Muscle layer of colon (tissue), 2 donors: ENCODE measurements around the gene POLR1D.

Experiments
- H3K27ac ChIP-seq: one replicate; pipeline ENCODE4 v1.7.0; 2013; ENCODE audit warnings: low read depth, mild to moderate bottlenecking, low read length, moderate library complexity
- H3K27me3 ChIP-seq, 2 donors: one replicate each; pipeline ENCODE4 v1.7.0; 2013; ENCODE audit warnings: low read length in 2 of 2, mild to moderate bottlenecking in 2 of 2; ENCODE audit not compliant: insufficient read depth in 2 of 2, control insufficient read depth in 1 of 2
- H3K36me3 ChIP-seq: one replicate; pipeline ENCODE4 v1.7.0; 2013; ENCODE audit warnings: mild to moderate bottlenecking, low read length; ENCODE audit not compliant: insufficient read depth
- H3K4me1 ChIP-seq: one replicate; pipeline ENCODE4 v1.7.0; 2013; ENCODE audit warnings: mild to moderate bottlenecking, low read length; ENCODE audit not compliant: insufficient read depth
- H3K4me3 ChIP-seq, 2 donors: one replicate each; pipeline ENCODE4 v1.7.0; 2013; ENCODE audit warnings: low read length in 2 of 2, low read depth in 1 of 2, mild to moderate bottlenecking in 1 of 2, moderate library complexity in 1 of 2
- H3K9ac ChIP-seq: one replicate; pipeline ENCODE4 v1.7.0; 2013; ENCODE audit warnings: low read length
- H3K9me3 ChIP-seq: one replicate; pipeline ENCODE4 v1.7.0; 2013; ENCODE audit warnings: mild to moderate bottlenecking, low read length
- donor health status: abdominal sarcoma.
- donor health status: Adenocarcinoma of cecum.

Gene POLR1D

DNA sequence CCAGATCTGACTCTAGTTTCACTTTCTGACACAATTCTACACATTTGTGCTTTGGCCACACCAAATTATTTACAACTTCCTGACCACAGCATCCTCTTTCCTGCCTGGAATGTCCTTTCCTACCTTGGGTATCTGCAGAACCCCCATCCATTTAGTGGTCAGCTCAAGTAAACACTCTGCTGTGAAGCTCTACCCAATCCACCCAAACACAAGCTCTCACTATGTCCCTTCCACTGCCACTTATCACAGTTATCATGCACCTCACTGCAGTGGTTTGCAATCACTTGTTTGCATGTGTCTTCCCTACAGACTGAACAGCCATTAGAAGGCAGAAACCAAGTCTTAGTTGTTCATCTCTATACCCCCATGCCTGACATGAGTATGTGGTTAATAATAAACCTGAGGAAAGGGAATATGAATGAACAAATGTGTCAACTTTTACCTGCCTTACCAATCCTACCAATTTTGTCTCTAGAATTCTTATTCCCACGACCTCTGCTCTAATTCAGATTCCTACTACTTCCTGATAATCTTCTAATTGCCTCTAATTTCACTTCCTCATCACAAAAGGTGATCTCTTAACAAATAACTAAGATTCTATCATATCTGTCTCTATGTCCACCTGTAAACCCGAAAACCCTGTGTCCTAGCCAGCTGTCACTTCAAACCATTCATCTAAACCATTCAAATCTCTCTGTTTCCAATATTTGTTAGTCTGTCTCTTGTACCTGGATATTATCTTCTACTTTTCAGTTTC lies 26.5 kb upstream of the POLR1D start:
- no peak overlapping the region for H3K27ac ChIP-seq
- no peaks in the 10 kb centered on the region for H3K9me3 ChIP-seq
- no peaks in the 10 kb centered on the region for H3K4me1 ChIP-seq

GRCh38 chr13:27599096-27599495 lies 22.6 kb upstream of the POLR1D start:
- Histone ChIP-seq H3K9ac (no peak overlapping the region), H3K27ac (no peak overlapping the region), H3K36me3 (no peaks in the 10 kb centered on the region), H3K9me3 (no peaks in the 10 kb centered on the region), H3K27me3 (no peaks in the 10 kb centered on the region), H3K4me1 (no peaks in the 10 kb centered on the region), H3K4me3 (no peak overlapping the region)

More for the DNA sequence above, 26.5 kb upstream of the POLR1D start:
- no peak overlapping the region for H3K9ac ChIP-seq
- no peak overlapping the region for H3K4me3 ChIP-seq
- H3K36me3 ChIP-seq: no peaks in the 10 kb centered on the region
- no peaks in the 10 kb centered on the region for H3K27me3 ChIP-seq

DNA sequence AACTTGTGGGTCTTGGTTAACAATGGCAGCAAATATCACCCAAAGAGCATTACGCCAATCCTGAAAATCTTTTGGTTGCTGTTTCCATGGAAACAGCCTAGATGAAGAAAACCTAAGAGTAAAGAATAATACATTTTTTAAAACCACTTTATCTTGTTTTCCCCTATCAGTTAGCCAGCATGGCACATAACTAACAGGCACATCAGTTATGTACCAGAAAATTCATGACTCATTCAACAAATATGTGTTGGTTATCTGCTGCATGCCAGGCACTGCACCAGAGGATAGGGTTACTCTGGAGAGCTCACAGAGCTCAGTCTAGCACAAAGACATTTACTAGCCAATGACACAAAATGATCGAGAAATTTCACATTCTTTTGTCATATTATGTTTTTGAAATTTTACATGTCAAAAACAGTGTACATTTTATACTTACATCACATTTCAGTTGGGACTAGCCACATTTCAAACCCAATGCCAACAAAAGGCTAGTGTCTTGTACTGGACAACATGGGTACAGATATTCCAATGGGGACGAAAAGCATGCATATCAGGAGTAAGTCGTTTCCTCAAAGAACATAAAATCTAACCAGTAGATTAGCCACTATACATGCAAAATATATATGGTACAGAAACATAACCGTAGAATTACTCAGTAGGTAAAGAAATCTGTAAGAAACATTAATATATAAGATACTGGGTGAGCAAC lies 21.7 kb upstream of the POLR1D start:
- Histone ChIP-seq H3K4me1 (no peaks in the 10 kb centered on the region), H3K27ac (no peak overlapping the region), H3K4me3 (no peak overlapping the region), H3K9me3 (no peaks in the 10 kb centered on the region), H3K9ac (no peak overlapping the region), H3K36me3 (no peaks in the 10 kb centered on the region), H3K27me3 (no peaks in the 10 kb centered on the region)

GRCh38 chr13:27600711-27601110 lies 21.0 kb upstream of the POLR1D start:
- no peak overlapping the region for H3K9ac ChIP-seq
- H3K4me3 ChIP-seq: no peak overlapping the region
- no peak overlapping the region for H3K27ac ChIP-seq
- no peaks in the 10 kb centered on the region for H3K4me1 ChIP-seq
- no peaks in the 10 kb centered on the region for H3K27me3 ChIP-seq
- no peaks in the 10 kb centered on the region for H3K9me3 ChIP-seq
- no peaks in the 10 kb centered on the region for H3K36me3 ChIP-seq

- Histone ChIP-seq H3K4me1 (no peaks in the 10 kb centered on the region), H3K9ac (no peak overlapping the region), H3K27ac (no peak overlapping the region), H3K4me3 (no peak overlapping the region), H3K36me3 (no peaks in the 10 kb centered on the region), H3K9me3 (no peaks in the 10 kb centered on the region), H3K27me3 (no peaks in the 10 kb centered on the region)
Measured at GRCh38 chr13:27601208-27601607, 20.5 kb upstream of the POLR1D start.

- H3K4me3 ChIP-seq: no peak overlapping the region
- no peaks in the 10 kb centered on the region for H3K36me3 ChIP-seq
- no peaks in the 10 kb centered on the region for H3K4me1 ChIP-seq
- H3K9ac ChIP-seq: no peak overlapping the region
- H3K9me3 ChIP-seq: no peaks in the 10 kb centered on the region
- no peak overlapping the region for H3K27ac ChIP-seq
- H3K27me3 ChIP-seq: no peaks in the 10 kb centered on the region
Measured at GRCh38 chr13:27601803-27602202, 19.9 kb upstream of the POLR1D start.

- no peak overlapping the region for H3K27ac ChIP-seq
- no peaks in the 10 kb centered on the region for H3K36me3 ChIP-seq
- H3K4me3 ChIP-seq: no peak overlapping the region
- H3K27me3 ChIP-seq: no peaks in the 10 kb centered on the region
- H3K9ac ChIP-seq: no peak overlapping the region
- no peaks in the 10 kb centered on the region for H3K9me3 ChIP-seq
- no peaks in the 10 kb centered on the region for H3K4me1 ChIP-seq
Measured at GRCh38 chr13:27605099-27605498, 16.6 kb upstream of the POLR1D start.

DNA sequence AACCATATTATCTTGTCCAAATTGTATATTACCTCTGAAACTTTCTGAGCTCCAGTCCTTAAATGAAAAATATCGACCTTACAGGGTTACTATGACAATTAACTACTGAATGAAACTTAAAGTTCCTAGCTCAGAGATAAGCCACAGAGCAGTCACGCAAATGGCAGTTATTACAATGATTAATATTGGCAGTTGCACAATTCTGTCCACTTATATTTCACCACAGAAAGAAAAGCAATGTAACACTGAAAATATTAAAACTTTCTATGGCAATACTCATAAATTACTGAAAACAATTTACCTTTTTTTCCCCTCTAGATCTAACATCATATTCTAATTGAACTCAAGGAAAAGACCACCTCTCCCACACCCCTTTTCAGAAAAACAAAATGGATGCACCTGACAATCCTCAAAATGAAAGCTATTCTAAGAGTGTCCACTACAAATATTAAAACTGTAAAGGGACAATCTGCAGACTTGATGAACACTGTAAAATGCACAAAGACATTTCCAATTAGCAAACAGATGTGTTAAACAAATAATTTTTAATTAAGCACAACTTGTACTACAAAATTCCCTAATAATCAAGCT lies 16.0 kb upstream of the POLR1D start:
- Histone ChIP-seq H3K36me3 (no peaks in the 10 kb centered on the region), H3K4me1 (no peaks in the 10 kb centered on the region), H3K9ac (no peak overlapping the region), H3K9me3 (no peaks in the 10 kb centered on the region), H3K4me3 (no peak overlapping the region), H3K27ac (no peak overlapping the region), H3K27me3 (no peaks in the 10 kb centered on the region)

DNA sequence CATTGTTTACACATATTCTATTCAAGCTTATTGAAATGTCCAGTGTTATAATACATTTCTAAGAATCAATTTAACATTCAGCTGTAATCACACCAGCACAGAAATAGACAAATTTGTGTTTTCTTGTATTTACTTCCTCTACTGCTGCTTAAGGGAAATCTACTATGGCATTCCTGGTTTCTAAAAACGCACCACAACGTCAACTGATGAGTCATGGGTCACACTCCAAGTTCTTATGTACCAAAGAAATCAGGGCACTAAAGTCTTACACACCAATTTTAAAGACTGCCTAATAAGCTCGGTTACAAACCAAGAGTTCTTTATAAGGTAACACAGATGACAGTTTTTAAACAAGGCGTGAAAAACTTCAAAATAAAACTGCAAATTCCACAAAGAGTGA lies 14.6 kb upstream of the POLR1D start:
- Histone ChIP-seq H3K4me3 (no peak overlapping the region), H3K27me3 (no peaks in the 10 kb centered on the region), H3K9me3 (no peaks in the 10 kb centered on the region), H3K9ac (no peak overlapping the region), H3K4me1 (no peaks in the 10 kb centered on the region), H3K27ac (no peak overlapping the region), H3K36me3 (no peaks in the 10 kb centered on the region)

GRCh38 chr13:27613628-27614027 lies 8.1 kb upstream of the POLR1D start:
- H3K9me3 ChIP-seq: no peaks in the 10 kb centered on the region
- H3K4me3 ChIP-seq: no peak overlapping the region
- H3K27me3 ChIP-seq: no peaks in the 10 kb centered on the region
- H3K36me3 ChIP-seq: no peaks in the 10 kb centered on the region
- H3K27ac ChIP-seq: no peak overlapping the region
- peaks cover 2% of the 10 kb centered on the region for H3K4me1 ChIP-seq
- H3K9ac ChIP-seq: no peak overlapping the region

DNA sequence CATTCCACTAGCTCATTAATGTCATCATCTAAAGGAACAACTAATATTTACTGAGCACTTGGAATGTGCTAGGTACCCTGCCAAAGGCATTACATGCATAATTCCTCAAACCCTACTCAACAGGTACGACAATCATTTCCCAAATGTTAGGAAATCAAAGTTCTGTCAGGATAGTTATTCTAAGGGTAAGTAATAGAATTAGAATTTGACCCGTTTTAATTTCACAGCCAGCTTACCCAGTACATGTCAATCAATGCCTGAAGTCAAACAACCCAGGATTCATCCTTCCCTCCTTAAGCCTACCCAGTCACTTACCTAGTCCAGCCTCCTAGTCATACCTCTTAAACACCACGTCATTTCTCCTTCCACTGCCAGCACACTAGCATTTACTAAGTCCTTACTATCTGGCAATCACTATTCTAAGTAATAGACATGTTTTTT lies 3.8 kb upstream of the POLR1D start:
- peaks cover under 1% of the 10 kb centered on the region for H3K36me3 ChIP-seq
- H3K4me1 ChIP-seq: peaks cover 18% of the 10 kb centered on the region
- no peak overlapping the region for H3K9ac ChIP-seq
- no peak overlapping the region for H3K4me3 ChIP-seq
- H3K9me3 ChIP-seq: no peaks in the 10 kb centered on the region
- no peaks in the 10 kb centered on the region for H3K27me3 ChIP-seq
- H3K27ac ChIP-seq: no peak overlapping the region
